HCT116 (cell line): ENCODE results near the gene SERINC5. TPM values are rescaled to one million over a fixed set of nuclear protein-coding genes. Genes with fewer than 3 reads are reported as not detected.

Experiments used
- ATAC-seq: fragments of 200-7000 bp; cut with Tn5 transposase; 2 replicates; pipeline ENCODE4 v1.9.1; 2020; ENCODE audit warnings: mild to moderate bottlenecking, moderate library complexity
- BruUV-seq: library from RNA; stranded (reverse); fragments of 400-500 nt; replicated peaks from 2 replicates; lab custom pipeline; 2021; lab: Mats Ljungman, UMichigan
- CTCF ChIA-PET: fragments of 300-600 bp; sonication (Branson Sonifier 250); formaldehyde crosslinking; loops from one replicate; lab custom pipeline; 2021; ENCODE audit warnings: antibody characterized with exemption; lab: Charles Lee
- POLR2A ChIA-PET: fragments of 300-600, 350-600 bp; sonication (Branson Sonifier 250); formaldehyde crosslinking; loops from one replicate; lab custom pipeline; 2021; ENCODE audit warnings: antibody characterized with exemption; lab: Charles Lee
- RAD21 ChIA-PET, 2 experiments: fragments of 300-600 bp; sonication (Branson Sonifier 250); formaldehyde crosslinking; loops; one replicate each; lab custom pipeline; 2023; ENCODE audit warnings: low total read pairs in 2 of 2; ENCODE audit not compliant: uncharacterized antibody in 2 of 2, unreplicated experiment in 2 of 2, low non-redundant PET in 1 of 2; lab: Charles Lee
- DNase-seq: peaks from one replicate; pipeline ENCODE4 v3.0.0-alpha.2; 2010; ENCODE audit warnings: low read depth, low spot score
- H2AFZ ChIP-seq: fragments of 200-600 bp; shearing (Covaris generic), sonication (generic); 2 replicates; pipeline ENCODE4 v1.6.1; 2017; ENCODE audit warnings: low read depth, mixed run types, mixed read lengths, antibody characterized with exemption, low read length; ENCODE audit not compliant: poor library complexity, severe bottlenecking
- H3K27ac ChIP-seq: 2 replicates; pipeline ENCODE4 v1.5.1; 2012; ENCODE audit warnings: low read depth, low read length
- H3K27me3 ChIP-seq: fragments of 200-600 bp; sonication (generic); 2 replicates; pipeline ENCODE4 v1.6.1; 2016; ENCODE audit warnings: mixed run types, low read length, mixed read lengths; ENCODE audit not compliant: insufficient read depth
- H3K36me3 ChIP-seq, 2 experiments: fragments of 200-500 bp in 1 of 2; fragments of 200-600 bp in 1 of 2; sonication (Bioruptor generic) in 1 of 2; sonication (generic) in 1 of 2; 2 replicates each; pipeline versions ENCODE4 v1.5.1 to v1.6.1; 2014 to 2016; ENCODE audit warnings: low read length in 2 of 2, inconsistent platforms in 1 of 2, mixed read lengths in 1 of 2, mixed run types in 1 of 2; ENCODE audit not compliant: insufficient read depth in 2 of 2, control insufficient read depth in 1 of 2
- H3K4me1 ChIP-seq, 2 experiments: fragments of 200-600 bp in 1 of 2; sonication (generic) in 1 of 2; 2 replicates each; pipeline versions ENCODE4 v1.5.1 to v1.6.1; 2012 to 2017; ENCODE audit warnings: low read length in 2 of 2, inconsistent platforms in 1 of 2, mild to moderate bottlenecking in 1 of 2, mixed read lengths in 1 of 2, mixed run types in 1 of 2, moderate library complexity in 1 of 2; ENCODE audit not compliant: insufficient read depth in 2 of 2, control insufficient read depth in 1 of 2
- H3K4me2 ChIP-seq: fragments of 200-600 bp; sonication (generic); 2 replicates; pipeline ENCODE4 v1.6.1; 2017; ENCODE audit warnings: mixed run types, low read length, mixed read lengths
- H3K4me3 ChIP-seq, 2 experiments: fragments of 200-600 bp in 1 of 2; sonication (generic) in 1 of 2; replicated peaks in 1 of 2; 2 replicates each; pipeline ENCODE4 v1.5.1; 2011 to 2016; ENCODE audit warnings: low read length in 2 of 2, control low read depth in 1 of 2, low read depth in 1 of 2, mild to moderate bottlenecking in 1 of 2, mixed read lengths in 1 of 2, mixed run types in 1 of 2
- H3K79me2 ChIP-seq: fragments of 200-600 bp; sonication (generic); 2 replicates; pipeline ENCODE4 v1.6.1; 2017; ENCODE audit warnings: mild to moderate bottlenecking, mixed run types, low read length, moderate library complexity, mixed read lengths; ENCODE audit not compliant: insufficient read depth
- H3K9ac ChIP-seq: fragments of 200-600 bp; sonication (generic); 2 replicates; pipeline ENCODE4 v1.6.1; 2016; ENCODE audit warnings: low read length, mixed read lengths
- H3K9me2 ChIP-seq: fragments of 200-600 bp; sonication (generic), shearing (Covaris generic); 2 replicates; pipeline ENCODE4 v1.6.1; 2017; ENCODE audit warnings: mixed run types, mild to moderate bottlenecking, moderate library complexity; ENCODE audit not compliant: insufficient read depth
- H3K9me3 ChIP-seq, 2 experiments: fragments of 200-500 bp in 1 of 2; fragments of 200-600 bp in 1 of 2; sonication (Bioruptor generic) in 1 of 2; sonication (generic) in 1 of 2; 2 replicates each; pipeline ENCODE4 v1.6.1; 2014 to 2017; ENCODE audit warnings: low read length in 2 of 2, mixed read lengths in 2 of 2, inconsistent platforms in 1 of 2, low read depth in 1 of 2, mild to moderate bottlenecking in 1 of 2, mixed run types in 1 of 2, moderate library complexity in 1 of 2; ENCODE audit not compliant: control insufficient read depth in 1 of 2, insufficient read depth in 1 of 2
- H4K20me1 ChIP-seq: fragments of 200-600 bp; sonication (generic), shearing (Covaris generic); 2 replicates; pipeline ENCODE4 v1.6.1; 2017; ENCODE audit warnings: mixed run types, mild to moderate bottlenecking, moderate library complexity; ENCODE audit not compliant: insufficient read depth
- ATF3 ChIP-seq: IDR thresholded peaks from 2 replicates; pipeline ENCODE4 v1.6.1; 2012
- CBX3 ChIP-seq: IDR thresholded peaks from 2 replicates; pipeline ENCODE4 v1.6.1; 2012; ENCODE audit warnings: low read depth
- CEBPB ChIP-seq: IDR thresholded peaks from 2 replicates; pipeline ENCODE4 v1.6.1; 2012; ENCODE audit warnings: low read depth
- CTCF ChIP-seq, 3 experiments: fragments of 200-600 bp in 1 of 3; sonication (generic) in 1 of 3; IDR thresholded peaks in 2 of 3; conservative IDR thresholded peaks in 1 of 3; 2 replicates each; pipeline ENCODE4 v1.5.1; 2012 to 2017; ENCODE audit warnings: low read depth in 2 of 3, low read length in 2 of 3, antibody characterized with exemption in 1 of 3, borderline replicate concordance in 1 of 3, control low read depth in 1 of 3, mild to moderate bottlenecking in 1 of 3, mixed read lengths in 1 of 3, mixed run types in 1 of 3, moderate library complexity in 1 of 3; ENCODE audit not compliant: insufficient read depth in 1 of 3
- ELF1 ChIP-seq: IDR thresholded peaks from 2 replicates; pipeline ENCODE4 v1.6.1; 2012; ENCODE audit warnings: low read depth, borderline replicate concordance
- EZH2 ChIP-seq: fragments of 200-600 bp; sonication (generic); IDR thresholded peaks from 2 replicates; pipeline ENCODE4 v1.6.1; 2017; ENCODE audit warnings: antibody characterized with exemption, mixed run types
- EZH2phosphoT487 ChIP-seq: fragments of 200-600 bp; IDR thresholded peaks from 2 replicates; pipeline ENCODE4 v1.6.1; 2018; ENCODE audit warnings: antibody characterized with exemption, borderline replicate concordance
- FOSL1 ChIP-seq: IDR thresholded peaks from 2 replicates; pipeline ENCODE4 v1.6.1; 2012; ENCODE audit warnings: low read depth
- MAX ChIP-seq: IDR thresholded peaks from 2 replicates; pipeline ENCODE4 v1.6.1; 2012
- POLR2A ChIP-seq: IDR thresholded peaks from 2 replicates; pipeline ENCODE4 v1.7.0; 2011; ENCODE audit warnings: borderline replicate concordance; ENCODE audit not compliant: insufficient read depth, insufficient read length; ENCODE audit errors: extremely low read depth
- POLR2AphosphoS5 ChIP-seq: IDR thresholded peaks from 2 replicates; pipeline ENCODE4 v1.6.1; 2011; ENCODE audit warnings: mild to moderate bottlenecking, low read depth, low read length, moderate library complexity
- RAD21 ChIP-seq: IDR thresholded peaks from 2 replicates; pipeline ENCODE4 v1.6.1; 2012; ENCODE audit warnings: low read depth, mild to moderate bottlenecking
- REST ChIP-seq: IDR thresholded peaks from 2 replicates; pipeline ENCODE4 v1.6.1; 2012; ENCODE audit warnings: low read depth
- SIN3A ChIP-seq: IDR thresholded peaks from 2 replicates; pipeline ENCODE4 v1.6.1; 2012; ENCODE audit warnings: low read depth
- SP1 ChIP-seq: IDR thresholded peaks from 2 replicates; pipeline ENCODE4 v1.6.1; 2012; ENCODE audit warnings: low read depth
- SRF ChIP-seq: IDR thresholded peaks from 2 replicates; pipeline ENCODE4 v1.6.1; 2012; ENCODE audit warnings: low read depth
- TCF7L2 ChIP-seq: IDR thresholded peaks from 2 replicates; pipeline ENCODE4 v1.7.0; 2011; ENCODE audit warnings: borderline replicate concordance, inconsistent platforms; ENCODE audit not compliant: insufficient read depth, insufficient read length; ENCODE audit errors: extremely low read depth
- ZBTB33 ChIP-seq: IDR thresholded peaks from 2 replicates; pipeline ENCODE4 v1.6.1; 2011; ENCODE audit warnings: mild to moderate bottlenecking, low read length, moderate library complexity; ENCODE audit not compliant: insufficient replicate concordance; ENCODE audit errors: extremely low read depth
- ZNF274 ChIP-seq: fragments of 200-500 bp; sonication (Bioruptor generic); IDR thresholded peaks from 2 replicates; pipeline ENCODE4 v1.6.1; 2014; ENCODE audit warnings: mild to moderate bottlenecking, low read depth, low read length, inconsistent platforms
- intact Hi-C: fragments of 100-400 bp; cut with micrococcal nuclease; formaldehyde crosslinking; loops from 2 replicates; pipeline ENCODE4 v1.10.0; 2022
- total RNA-seq: library from RNA; stranded (reverse); gene quantifications from one replicate; pipeline ENCODE4 v1.2.1, GENCODE V29; 2021; ENCODE audit not compliant: unreplicated experiment

SERINC5 gene
- total RNA-seq, 1 experiment from 2014 or later: 39.3 TPM

- no peak for DNase-seq
- Histone ChIP-seq H3K9ac (no peak overlapping the region), H3K4me1 (no peaks in the 10 kb centered on the region), H3K9me2 (no peaks in the 10 kb centered on the region), H3K36me3 (no peaks in the 10 kb centered on the region), H3K9me3 (no peaks in the 10 kb centered on the region), H4K20me1 (no peaks in the 10 kb centered on the region), H2AFZ (no peak overlapping the region), H3K4me2 (no peak overlapping the region), H3K27me3 (no peaks in the 10 kb centered on the region), H3K4me3 (no peak overlapping the region), H3K79me2 (no peaks in the 10 kb centered on the region), H3K27ac (no peak overlapping the region)
- ChIA-PET POLR2A (no interaction called here), RAD21 (no interaction called here), CTCF (no interaction called here)
- ATAC-seq: no peak
- BruUV-seq: no TSS peak
- intact Hi-C loops: no loop called here
- TF ChIP-seq SP1 (no peak), REST (no peak), ZNF274 (no peak), FOSL1 (no peak), EZH2phosphoT487 (no peak), SIN3A (no peak), MAX (no peak), CTCF (IDR thresholded peaks at IDR 0.05 in 2 of 3, conservative IDR thresholded peaks at IDR 0.05 in 1 of 3; ENCODE audit: borderline replicate concordance in 1 of 3, insufficient read depth in 1 of 3, low read depth in 2 of 3, low read length in 2 of 3) (no peak), TCF7L2 (no peak), POLR2A (no peak), ZBTB33 (no peak), EZH2 (no peak), CEBPB (no peak), ELF1 (no peak), CBX3 (no peak), SRF (no peak), ATF3 (no peak), POLR2AphosphoS5 (no peak), RAD21 (no peak)
These were observed 121.0 kb downstream of the SERINC5 start for GRCh38 chr5:80134876-80135275.
